DND-41 (cell line): ENCODE measurements around the gene TIMM50.

Source experiments
- CTCF ChIP-seq: IDR thresholded peaks from 2 replicates; pipeline ENCODE4 v1.5.1; 2012; ENCODE audit warnings: borderline replicate concordance, low read length, moderate library complexity, mild to moderate bottlenecking; ENCODE audit not compliant: poor library complexity, severe bottlenecking; ENCODE audit errors: extremely low read depth
- EZH2 ChIP-seq: IDR thresholded peaks from 3 replicates; pipeline ENCODE4 v1.6.1; 2012; ENCODE audit warnings: borderline replicate concordance, low read depth, mild to moderate bottlenecking, moderate library complexity, low read length, inconsistent platforms; ENCODE audit not compliant: severe bottlenecking

GRCh38 chr19:39506944-39507714 lies 26.5 kb downstream of the TIMM50 start:
- no peak for TF ChIP-seq CTCF
- no peak for TF ChIP-seq EZH2
